Ovary (tissue), 3 donors: ENCODE data around the gene WDR86.

Experiments used
- POLR2A ChIP-seq: fragments of 450-650 bp; IDR thresholded peaks from one replicate; pipeline ENCODE4 v1.6.1; 2017; ENCODE audit warnings: antibody characterized with exemption, mild to moderate bottlenecking, moderate library complexity
- TF ChIP-seq, protein P1 (sequence below), 3 donors: fragments of 450-650 bp in 2 of 3; fragments of 200-600 bp in 1 of 3; IDR thresholded peaks; one replicate each; pipeline versions ENCODE4 v1.5.1 to v1.8.0; 2016 to 2022; ENCODE audit warnings: antibody characterized with exemption in 3 of 3, mild to moderate bottlenecking in 1 of 3
- donor health status: DM: no; HTN: no; CAD: no.

DNA sequence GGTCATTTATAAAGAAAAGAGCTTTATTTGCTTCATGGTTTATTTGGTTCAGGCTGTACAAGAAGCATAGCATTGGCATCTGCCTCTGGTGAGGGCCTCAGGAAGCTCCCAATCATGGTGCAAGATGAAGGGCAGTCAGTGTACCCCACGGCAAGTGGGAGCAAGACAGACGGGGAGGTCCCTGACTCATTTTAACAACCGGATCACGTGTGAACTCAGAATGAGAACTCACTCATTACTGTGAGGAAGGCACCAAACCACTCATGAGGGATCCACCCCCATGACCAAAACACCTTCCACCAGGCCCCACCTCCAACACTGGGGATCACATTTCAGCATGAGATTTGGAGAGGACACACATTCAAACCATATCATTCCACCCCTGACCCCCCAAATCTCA is 45.9 kb upstream of the WDR86 start:
- TF ChIP-seq, protein P1, sequence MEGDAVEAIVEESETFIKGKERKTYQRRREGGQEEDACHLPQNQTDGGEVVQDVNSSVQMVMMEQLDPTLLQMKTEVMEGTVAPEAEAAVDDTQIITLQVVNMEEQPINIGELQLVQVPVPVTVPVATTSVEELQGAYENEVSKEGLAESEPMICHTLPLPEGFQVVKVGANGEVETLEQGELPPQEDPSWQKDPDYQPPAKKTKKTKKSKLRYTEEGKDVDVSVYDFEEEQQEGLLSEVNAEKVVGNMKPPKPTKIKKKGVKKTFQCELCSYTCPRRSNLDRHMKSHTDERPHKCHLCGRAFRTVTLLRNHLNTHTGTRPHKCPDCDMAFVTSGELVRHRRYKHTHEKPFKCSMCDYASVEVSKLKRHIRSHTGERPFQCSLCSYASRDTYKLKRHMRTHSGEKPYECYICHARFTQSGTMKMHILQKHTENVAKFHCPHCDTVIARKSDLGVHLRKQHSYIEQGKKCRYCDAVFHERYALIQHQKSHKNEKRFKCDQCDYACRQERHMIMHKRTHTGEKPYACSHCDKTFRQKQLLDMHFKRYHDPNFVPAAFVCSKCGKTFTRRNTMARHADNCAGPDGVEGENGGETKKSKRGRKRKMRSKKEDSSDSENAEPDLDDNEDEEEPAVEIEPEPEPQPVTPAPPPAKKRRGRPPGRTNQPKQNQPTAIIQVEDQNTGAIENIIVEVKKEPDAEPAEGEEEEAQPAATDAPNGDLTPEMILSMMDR (IDR thresholded peaks at IDR 0.05): no peak
- no peak for TF ChIP-seq POLR2A
